ENCODE results near the gene SOHLH1.

The SOHLH1 gene

DNA sequence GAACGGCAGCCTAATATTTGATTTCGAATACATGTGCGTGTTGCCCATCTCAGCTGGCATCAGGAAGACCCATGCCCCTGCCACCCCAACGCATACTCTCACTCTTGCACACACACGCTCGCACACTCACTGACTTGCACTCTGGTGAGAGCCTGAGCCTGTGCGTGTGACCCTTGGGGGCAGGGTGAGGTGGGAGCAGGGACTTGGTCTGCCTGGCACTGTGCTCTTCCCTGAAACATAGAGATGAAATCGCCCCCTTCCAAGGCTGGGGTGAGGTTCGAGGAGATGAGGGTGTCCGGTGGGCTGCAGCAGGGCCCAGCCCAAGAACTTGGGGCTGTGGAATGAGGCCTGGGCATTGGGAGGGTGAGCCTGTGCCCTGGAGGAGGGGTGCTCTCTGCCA is 35.0 kb downstream of the SOHLH1 start:
- H3K4me3 ChIP-seq (ENCODE audit: insufficient read depth, low read length, poor library complexity, severe bottlenecking), result no peak overlapping the region
- H3F3A ChIP-seq (ENCODE audit: insufficient read depth), result no peaks in the 10 kb centered on the region
- H3K9me3 ChIP-seq (ENCODE audit: insufficient read depth, low read length), result no peaks in the 10 kb centered on the region
- no peak overlapping the region for H2AFZ ChIP-seq (ENCODE audit: low read depth, low read length, severe bottlenecking)
- H3K79me2 ChIP-seq (ENCODE audit: insufficient read depth, low read length), result no peaks in the 10 kb centered on the region
- H3K27ac ChIP-seq (ENCODE audit: low read depth, low read length), result no peak overlapping the region
- no peaks in the 10 kb centered on the region for H4K20me1 ChIP-seq (ENCODE audit: low read depth, low read length)
- H3K9me2 ChIP-seq (replicated peaks; ENCODE audit: insufficient read depth, low read length), result no peaks in the 10 kb centered on the region
- no peak overlapping the region for H3K9ac ChIP-seq (ENCODE audit: low read length)
- no peak for TF ChIP-seq EZH2phosphoT487 (conservative IDR thresholded peaks at IDR 0.05; ENCODE audit: low read length)
- TF ChIP-seq, protein P1, sequence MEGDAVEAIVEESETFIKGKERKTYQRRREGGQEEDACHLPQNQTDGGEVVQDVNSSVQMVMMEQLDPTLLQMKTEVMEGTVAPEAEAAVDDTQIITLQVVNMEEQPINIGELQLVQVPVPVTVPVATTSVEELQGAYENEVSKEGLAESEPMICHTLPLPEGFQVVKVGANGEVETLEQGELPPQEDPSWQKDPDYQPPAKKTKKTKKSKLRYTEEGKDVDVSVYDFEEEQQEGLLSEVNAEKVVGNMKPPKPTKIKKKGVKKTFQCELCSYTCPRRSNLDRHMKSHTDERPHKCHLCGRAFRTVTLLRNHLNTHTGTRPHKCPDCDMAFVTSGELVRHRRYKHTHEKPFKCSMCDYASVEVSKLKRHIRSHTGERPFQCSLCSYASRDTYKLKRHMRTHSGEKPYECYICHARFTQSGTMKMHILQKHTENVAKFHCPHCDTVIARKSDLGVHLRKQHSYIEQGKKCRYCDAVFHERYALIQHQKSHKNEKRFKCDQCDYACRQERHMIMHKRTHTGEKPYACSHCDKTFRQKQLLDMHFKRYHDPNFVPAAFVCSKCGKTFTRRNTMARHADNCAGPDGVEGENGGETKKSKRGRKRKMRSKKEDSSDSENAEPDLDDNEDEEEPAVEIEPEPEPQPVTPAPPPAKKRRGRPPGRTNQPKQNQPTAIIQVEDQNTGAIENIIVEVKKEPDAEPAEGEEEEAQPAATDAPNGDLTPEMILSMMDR (IDR thresholded peaks at IDR 0.05; ENCODE audit: insufficient read depth, low read length, poor library complexity, severe bottlenecking), result no peak
- no peaks in the 10 kb centered on the region for H3K27me3 ChIP-seq (ENCODE audit: low read length)
- H3K36me3 ChIP-seq (ENCODE audit: low read length), result no peaks in the 10 kb centered on the region
- H3K4me2 ChIP-seq (ENCODE audit: low read depth, low read length, poor library complexity, severe bottlenecking), result no peak overlapping the region

DNA sequence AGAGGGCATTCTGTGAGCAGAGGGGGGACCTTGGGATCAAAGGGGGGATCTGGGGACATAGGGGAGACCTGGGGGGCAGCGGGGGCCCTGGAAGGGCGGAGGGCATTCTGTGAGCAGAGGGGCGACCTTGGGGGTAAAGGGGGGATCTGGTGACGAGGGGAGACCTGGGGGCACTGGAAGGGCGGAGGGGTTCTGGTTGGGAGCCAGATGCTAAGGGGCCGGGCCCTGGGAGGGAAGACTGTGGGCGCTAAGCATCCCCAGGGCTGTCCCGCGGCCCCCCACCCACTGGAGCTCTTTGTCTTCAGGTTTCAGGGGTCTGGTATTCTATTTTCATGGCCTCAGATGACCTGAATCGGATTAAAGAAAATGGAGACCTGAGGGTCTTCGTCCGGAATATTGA is 35.4 kb downstream of the SOHLH1 start:
- H3K9me2 ChIP-seq (replicated peaks; ENCODE audit: insufficient read depth, low read length), result no peaks in the 10 kb centered on the region
- no peaks in the 10 kb centered on the region for H3K36me3 ChIP-seq (ENCODE audit: low read length)
- no peak overlapping the region for H3K27ac ChIP-seq (ENCODE audit: low read depth, low read length)
- TF ChIP-seq, protein P1 (IDR thresholded peaks at IDR 0.05; ENCODE audit: insufficient read depth, low read length, poor library complexity, severe bottlenecking), result no peak
- TF ChIP-seq EZH2phosphoT487 (conservative IDR thresholded peaks at IDR 0.05; ENCODE audit: low read length), result no peak
- H3K9me3 ChIP-seq (ENCODE audit: insufficient read depth, low read length), result no peaks in the 10 kb centered on the region
- H3F3A ChIP-seq (ENCODE audit: insufficient read depth), result no peaks in the 10 kb centered on the region
- no peak overlapping the region for H3K4me3 ChIP-seq (ENCODE audit: insufficient read depth, low read length, poor library complexity, severe bottlenecking)
- H3K4me2 ChIP-seq (ENCODE audit: low read depth, low read length, poor library complexity, severe bottlenecking), result no peak overlapping the region
- H3K79me2 ChIP-seq (ENCODE audit: insufficient read depth, low read length), result no peaks in the 10 kb centered on the region
- no peaks in the 10 kb centered on the region for H3K27me3 ChIP-seq (ENCODE audit: low read length)
- no peak overlapping the region for H3K9ac ChIP-seq (ENCODE audit: low read length)
- H2AFZ ChIP-seq (ENCODE audit: low read depth, low read length, severe bottlenecking), result no peak overlapping the region
- H4K20me1 ChIP-seq (ENCODE audit: low read depth, low read length), result no peaks in the 10 kb centered on the region

DNA sequence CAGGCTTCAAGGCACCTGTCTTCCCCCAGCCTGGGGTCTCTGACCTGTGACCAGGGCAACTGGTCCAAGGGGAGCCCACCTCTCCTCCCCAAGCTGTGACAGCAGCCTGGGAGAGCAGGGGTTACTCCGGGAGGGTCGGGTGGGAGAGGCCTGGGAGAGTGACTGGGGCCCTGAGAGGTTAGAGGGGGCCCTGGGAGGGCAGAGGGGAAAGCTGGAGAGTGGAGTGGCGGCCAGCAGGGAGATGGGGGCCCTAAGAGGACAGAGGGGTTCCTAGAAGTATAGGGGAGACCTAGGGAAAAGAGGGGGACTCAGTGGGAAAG is 35.9 kb downstream of the SOHLH1 start:
- no peak overlapping the region for H3K9ac ChIP-seq (ENCODE audit: low read length)
- no peak for TF ChIP-seq EZH2phosphoT487 (conservative IDR thresholded peaks at IDR 0.05; ENCODE audit: low read length)
- no peak overlapping the region for H3K4me2 ChIP-seq (ENCODE audit: low read depth, low read length, poor library complexity, severe bottlenecking)
- no peak overlapping the region for H3K27ac ChIP-seq (ENCODE audit: low read depth, low read length)
- no peak overlapping the region for H2AFZ ChIP-seq (ENCODE audit: low read depth, low read length, severe bottlenecking)
- no peaks in the 10 kb centered on the region for H3K36me3 ChIP-seq (ENCODE audit: low read length)
- no peaks in the 10 kb centered on the region for H3K79me2 ChIP-seq (ENCODE audit: insufficient read depth, low read length)
- no peaks in the 10 kb centered on the region for H3K27me3 ChIP-seq (ENCODE audit: low read length)
- H3K9me3 ChIP-seq (ENCODE audit: insufficient read depth, low read length), result no peaks in the 10 kb centered on the region
- H3K4me3 ChIP-seq (ENCODE audit: insufficient read depth, low read length, poor library complexity, severe bottlenecking), result no peak overlapping the region
- H4K20me1 ChIP-seq (ENCODE audit: low read depth, low read length), result no peaks in the 10 kb centered on the region
- no peaks in the 10 kb centered on the region for H3K9me2 ChIP-seq (replicated peaks; ENCODE audit: insufficient read depth, low read length)
- no peaks in the 10 kb centered on the region for H3F3A ChIP-seq (ENCODE audit: insufficient read depth)

DNA sequence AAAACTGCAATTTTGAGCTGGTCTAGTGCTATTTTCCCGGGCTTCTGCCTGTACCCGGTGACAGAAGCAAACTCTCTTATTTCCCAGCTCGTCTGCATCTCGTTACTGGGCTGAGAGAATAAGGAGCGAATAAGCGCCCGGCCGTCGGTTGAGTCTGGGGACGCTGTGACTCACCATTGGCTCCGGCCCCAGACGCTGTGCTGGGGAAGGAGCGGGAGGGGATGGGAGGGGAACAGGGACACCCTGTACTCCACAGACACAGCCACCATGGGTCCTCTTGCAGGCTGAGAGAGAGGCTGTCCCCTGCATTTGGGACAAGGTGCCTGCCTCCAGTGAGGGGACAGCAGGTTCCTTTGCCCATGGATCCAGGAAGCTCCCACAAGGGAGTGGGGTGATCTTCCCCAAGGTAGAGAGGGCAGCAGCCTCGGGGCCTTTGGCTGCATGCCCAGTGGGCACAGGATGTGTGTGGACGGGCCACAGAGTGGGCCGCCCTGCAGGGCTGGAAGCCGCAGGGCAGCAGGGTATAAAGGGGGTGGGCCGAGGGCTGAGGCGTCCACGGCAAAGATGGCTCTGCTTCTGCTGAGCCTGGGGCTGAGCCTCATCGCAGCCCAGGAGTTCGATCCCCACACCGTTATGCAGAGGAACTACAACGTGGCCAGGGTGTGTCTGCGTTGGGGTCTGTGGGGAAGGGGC is 36.4 kb downstream of the SOHLH1 start, which contains the start of gene LCN9:
LCN9 (plus strand) TSS at position 552 of the 693 bp plus-strand sequence; CDS start at position 565, 13 bp downstream.
- no peaks in the 10 kb centered on the region for H3K27me3 ChIP-seq (ENCODE audit: low read length)
- TF ChIP-seq, protein P1 (IDR thresholded peaks at IDR 0.05; ENCODE audit: insufficient read depth, low read length, poor library complexity, severe bottlenecking), result no peak
- TF ChIP-seq EZH2phosphoT487 (conservative IDR thresholded peaks at IDR 0.05; ENCODE audit: low read length), result no peak
- no peaks in the 10 kb centered on the region for H3K9me3 ChIP-seq (ENCODE audit: insufficient read depth, low read length)
- no peak within 1 kb of the TSS for H3K9ac ChIP-seq (ENCODE audit: low read length)
- H2AFZ ChIP-seq (ENCODE audit: low read depth, low read length, severe bottlenecking), result no peak within 1 kb of the TSS
- no peaks in the 10 kb centered on the region for H3K36me3 ChIP-seq (ENCODE audit: low read length)
- H3F3A ChIP-seq (ENCODE audit: insufficient read depth), result no peaks in the 10 kb centered on the region
- no peaks in the 10 kb centered on the region for H4K20me1 ChIP-seq (ENCODE audit: low read depth, low read length)
- H3K27ac ChIP-seq (ENCODE audit: low read depth, low read length), result no peak within 1 kb of the TSS
- no peaks in the 10 kb centered on the region for H3K9me2 ChIP-seq (replicated peaks; ENCODE audit: insufficient read depth, low read length)
- no peak within 1 kb of the TSS for H3K4me2 ChIP-seq (ENCODE audit: low read depth, low read length, poor library complexity, severe bottlenecking)
- no peak within 1 kb of the TSS for H3K4me3 ChIP-seq (ENCODE audit: insufficient read depth, low read length, poor library complexity, severe bottlenecking)
- no peaks in the 10 kb centered on the region for H3K79me2 ChIP-seq (ENCODE audit: insufficient read depth, low read length)
